Measurements from ENCODE around the gene EPS8.
"Not testable (repeated sequence)": the region's sequence is repeated elsewhere in the genome, so short reads cannot be mapped to it uniquely, and the experiment has no call there.

EPS8 gene

DNA sequence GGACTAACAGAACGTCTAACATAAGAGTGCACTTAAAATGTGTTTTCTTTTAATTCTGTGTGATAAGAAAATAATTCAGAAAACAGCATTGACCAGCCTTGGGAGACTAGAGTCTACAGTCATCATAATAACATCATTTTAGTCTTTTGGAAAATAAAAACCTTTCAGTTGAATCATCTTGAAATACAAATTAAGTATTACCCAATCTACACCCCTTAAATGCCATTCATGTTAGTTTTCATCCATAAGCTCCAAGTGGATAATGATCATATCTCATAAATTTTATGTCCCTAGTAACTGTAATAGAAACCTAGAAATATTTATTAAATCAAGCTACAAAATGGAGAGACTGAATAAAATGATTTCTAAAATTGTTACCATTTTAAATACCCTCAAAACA, 32.4 kb downstream of the EPS8 start:
- ATAC-seq (no peak), DNase-seq (no peak)

DNA sequence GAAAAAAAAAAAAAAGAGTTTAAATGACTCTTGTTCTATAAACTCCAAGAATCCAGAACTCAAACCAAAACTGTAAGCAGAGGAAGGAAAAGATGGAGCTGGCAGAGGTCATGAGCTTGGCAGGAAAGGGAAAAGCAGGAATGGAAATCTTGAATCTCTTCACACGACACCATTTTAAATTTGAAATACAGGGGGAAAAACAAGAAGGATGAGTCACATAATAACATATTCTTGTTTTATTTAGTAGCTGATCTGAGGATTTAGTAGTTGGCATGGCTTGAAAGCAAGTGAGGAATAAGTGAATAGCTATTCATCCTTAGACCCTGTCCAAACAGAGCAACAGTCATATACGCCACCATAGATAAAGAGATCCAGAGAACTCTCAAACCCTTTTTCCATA, 35.0 kb downstream of the EPS8 start:
- DNase-seq (no peak), ATAC-seq (no peak)

DNA sequence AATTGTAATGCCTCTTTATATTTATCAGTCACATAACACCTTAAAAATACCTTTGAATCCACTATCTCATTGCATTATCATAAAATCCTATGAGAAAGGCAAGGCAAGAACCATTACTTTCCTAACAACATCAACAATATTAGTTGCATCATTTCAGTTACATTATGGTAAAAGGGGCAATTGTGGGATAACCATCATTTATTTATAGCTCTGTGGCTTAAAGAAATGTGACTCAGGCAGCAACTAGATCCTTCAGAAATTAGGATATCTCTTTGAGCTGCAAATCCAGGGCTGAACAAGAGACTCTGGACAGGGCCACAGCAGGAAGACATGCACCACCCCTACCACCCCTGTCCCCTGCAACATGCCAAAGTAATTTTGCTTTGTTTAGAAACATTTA, 36.4 kb downstream of the EPS8 start:
- no peak for ATAC-seq
- DNase-seq = no peak

DNA sequence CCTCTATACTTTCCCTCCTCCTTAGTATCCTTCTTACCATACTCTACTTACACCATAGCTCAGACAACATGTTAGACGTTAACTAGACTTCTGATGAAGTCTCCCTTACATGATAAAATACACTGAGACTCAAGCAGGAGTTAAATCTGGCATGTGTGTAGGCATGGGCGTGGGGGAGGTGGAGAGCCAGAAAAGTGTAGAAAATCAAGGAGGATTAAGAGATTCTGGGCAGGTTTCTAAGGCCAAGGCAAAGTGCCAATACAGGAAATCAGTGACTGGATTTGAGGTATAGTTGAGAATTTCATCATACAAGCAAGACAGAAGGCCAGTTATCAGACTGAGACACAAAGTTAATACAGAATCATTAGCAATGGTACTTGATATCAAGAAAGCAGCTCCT, 37.4 kb downstream of the EPS8 start:
- DNase-seq (no peak), ATAC-seq (no peak)

DNA sequence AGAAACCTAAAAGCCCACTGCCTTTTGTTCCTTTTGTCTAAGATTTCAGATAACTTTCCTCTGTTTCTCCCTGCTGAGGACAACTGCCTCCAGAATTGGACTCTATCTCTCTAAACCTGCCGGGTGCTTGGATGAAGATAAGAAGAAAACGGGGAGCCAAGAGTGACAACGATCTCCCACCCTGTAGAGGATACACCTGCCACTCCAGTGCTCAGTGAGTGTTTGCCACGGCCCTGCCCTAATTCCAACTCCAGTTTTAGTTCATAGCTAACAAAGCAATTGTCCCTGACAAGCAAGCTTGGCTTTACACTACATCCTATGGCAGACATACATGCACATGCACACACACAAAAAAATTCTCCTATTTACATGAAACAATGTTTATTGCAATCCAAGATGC, 39.3 kb downstream of the EPS8 start:
- DNase-seq = no peak
- ATAC-seq = no peak

DNA sequence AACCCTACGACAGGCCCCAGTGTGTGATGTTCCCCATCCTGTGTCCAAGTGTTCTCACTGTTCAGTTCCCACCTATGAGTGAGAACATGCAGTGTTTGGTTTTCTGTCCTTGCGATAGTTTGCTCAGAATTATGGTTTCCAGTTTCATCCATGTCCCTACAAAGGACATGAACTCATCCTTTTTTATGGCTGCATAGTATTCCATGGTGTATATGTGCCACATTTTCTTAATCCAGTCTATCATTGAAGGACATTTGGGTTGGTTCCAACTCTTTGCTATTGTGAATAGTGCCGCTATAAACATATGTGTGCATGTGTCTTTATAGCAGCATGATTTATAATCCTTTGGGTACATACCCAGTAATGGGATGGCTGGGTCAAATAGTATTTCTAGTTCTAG, 47.3 kb downstream of the EPS8 start:
- ATAC-seq, DNase-seq: not testable (repeated sequence)

DNA sequence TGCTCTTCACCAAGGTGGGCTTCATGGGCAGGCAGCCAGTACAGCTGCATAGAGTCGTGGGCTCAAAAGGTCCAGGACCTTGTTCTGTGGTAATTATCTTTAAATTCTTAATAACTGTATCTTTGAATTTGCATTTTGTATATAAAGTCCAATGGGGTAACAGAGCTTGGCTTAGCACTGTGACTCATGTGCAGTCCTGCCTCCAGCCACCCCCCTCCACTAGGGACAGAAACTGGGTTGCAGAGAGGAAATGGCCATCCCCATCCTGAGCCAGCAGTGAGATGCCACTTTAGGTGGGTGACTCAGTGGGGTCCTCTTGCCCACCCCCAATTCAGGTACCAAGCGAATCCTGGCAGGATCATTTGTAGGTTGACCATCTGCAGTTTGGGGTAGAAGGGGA, 48.1 kb downstream of the EPS8 start:
- no peak for ATAC-seq

DNA sequence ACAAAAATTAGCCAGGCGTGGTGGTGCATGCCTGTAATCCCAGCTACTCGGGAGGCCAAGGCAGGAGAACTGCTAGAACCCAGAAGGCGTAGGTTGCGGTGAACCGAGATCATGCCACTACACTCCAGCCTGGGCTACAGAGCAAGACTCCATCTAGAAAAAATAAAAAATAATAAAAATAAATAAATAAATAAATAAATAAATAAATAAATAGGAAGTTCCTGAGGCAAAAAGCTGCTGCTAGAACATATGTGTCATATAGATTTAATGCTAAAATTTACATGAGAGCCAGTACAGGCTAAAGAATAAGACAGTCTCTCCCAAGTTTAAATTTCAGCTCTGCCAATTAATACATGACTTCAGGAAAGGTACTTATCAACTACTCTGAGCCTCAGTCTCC, 48.8 kb downstream of the EPS8 start:
- ATAC-seq, DNase-seq: not testable (repeated sequence)

More for the DNA sequence above, 48.1 kb downstream of the EPS8 start:
- no peak for DNase-seq

DNA sequence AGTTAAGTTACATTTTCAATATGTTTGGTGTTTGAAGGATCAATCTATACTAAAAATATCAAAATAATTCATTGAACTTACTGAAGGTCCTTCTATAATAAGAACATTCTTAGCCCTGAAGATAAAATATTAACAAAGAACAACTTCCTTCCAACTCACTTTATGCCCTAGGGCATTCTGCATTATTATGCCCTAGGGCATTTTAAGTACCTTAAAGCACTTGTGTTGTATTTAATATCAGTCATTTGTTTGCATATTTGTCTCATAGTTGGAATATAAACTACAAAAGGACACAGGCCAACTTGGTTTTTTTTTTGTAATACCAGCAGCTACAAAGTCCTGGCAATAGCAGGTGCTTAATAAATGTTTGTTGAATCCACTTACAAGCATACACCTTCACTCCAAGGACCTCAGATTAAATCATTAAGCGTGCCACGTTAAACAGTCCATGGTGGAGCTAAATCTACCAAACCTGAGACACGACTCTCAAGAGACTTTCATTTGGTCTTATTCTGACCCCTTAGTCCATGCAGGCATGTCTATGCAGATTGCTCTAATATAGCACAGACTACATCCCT, 50.7 kb downstream of the EPS8 start:
- ATAC-seq (no peak), DNase-seq (no peak)

DNA sequence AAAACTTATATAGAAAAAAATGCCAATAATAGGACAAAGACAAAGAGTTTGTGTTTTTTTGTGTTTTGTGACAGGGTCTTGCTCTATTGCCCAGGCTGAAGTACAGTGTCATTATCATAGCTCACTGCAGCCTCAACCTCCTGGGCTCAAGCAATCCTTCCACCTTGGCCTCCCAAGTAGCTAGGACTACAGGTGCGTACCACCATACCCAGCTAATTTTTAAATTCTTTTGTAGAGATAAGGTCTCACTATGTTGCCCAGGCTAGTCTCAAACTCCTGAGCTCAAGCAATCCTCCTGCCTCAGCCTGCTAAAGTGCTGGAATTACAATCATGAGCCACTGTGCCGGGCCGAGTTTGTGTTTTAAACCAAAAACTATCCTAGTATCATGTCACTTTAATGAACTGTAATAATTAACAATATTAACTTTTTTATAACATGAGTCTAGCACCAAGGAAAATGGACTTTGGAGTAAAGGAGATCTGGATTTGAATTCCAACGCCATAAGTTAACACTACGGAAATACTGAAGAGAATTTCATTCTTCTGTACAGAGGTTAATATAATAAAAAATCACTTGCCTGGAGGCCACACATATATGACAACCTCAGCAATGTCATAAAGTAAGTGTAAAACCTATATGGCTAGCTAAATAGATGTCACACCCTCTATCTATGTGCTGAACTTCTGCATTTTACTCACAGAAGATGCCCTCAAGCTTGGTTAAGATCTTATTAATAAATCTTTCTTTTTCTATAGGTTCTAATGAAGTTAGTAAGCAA, 53.2 kb downstream of the EPS8 start:
- DNase-seq = no peak

DNA sequence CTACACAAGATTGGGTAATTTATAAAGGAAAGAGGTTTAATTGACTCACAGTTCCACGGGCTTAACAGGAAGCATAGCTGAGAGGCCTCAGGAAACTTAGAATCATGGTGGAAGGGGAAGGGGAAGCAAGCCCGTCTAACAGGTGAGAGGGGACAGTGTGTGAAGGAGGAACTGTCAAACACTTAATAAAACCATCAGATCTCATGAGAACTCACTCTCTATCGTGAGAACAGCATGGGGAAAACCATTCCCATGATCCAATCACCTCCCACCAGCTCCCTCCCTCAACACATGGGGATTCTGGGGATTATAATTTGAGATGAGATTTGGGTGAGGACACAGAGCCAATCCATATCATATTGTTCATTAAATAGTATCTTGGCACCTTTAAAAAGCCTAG, 56.1 kb downstream of the EPS8 start:
- ATAC-seq (no peak), DNase-seq (no peak)

More for the DNA sequence above, 53.2 kb downstream of the EPS8 start:
- no peak for ATAC-seq

DNA sequence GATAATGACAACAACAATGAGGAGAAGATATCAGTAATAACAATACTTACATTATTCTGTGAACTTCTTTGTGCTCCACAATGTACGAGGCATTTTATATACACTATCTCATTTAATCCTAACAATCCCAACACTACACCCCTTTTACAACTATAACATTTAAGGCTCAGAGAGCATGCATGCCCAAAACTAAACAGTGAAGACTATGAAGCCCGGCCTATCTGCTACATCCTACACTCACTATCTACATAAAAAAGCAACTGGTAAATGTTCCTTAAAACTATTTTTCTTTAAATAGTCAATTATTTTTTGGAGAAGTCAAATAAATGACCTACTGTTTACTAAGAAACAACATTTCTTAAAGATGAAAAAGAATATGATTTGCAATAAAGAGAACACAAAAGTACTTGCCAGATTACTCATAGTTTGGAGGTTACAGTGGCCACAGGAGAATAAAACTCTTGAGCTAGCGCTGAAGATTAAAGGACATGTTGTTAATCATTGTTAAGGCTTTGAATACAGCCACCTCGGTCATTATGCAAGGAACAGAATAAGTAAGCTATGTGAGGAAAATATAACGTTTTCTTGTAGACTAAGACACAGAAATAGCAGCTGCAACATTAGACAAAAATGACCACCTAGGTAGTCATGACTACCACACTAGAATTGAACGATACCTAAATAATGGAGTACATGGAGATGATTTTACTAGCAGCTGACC, 56.7 kb downstream of the EPS8 start:
- ATAC-seq = no peak
- no peak for DNase-seq

DNA sequence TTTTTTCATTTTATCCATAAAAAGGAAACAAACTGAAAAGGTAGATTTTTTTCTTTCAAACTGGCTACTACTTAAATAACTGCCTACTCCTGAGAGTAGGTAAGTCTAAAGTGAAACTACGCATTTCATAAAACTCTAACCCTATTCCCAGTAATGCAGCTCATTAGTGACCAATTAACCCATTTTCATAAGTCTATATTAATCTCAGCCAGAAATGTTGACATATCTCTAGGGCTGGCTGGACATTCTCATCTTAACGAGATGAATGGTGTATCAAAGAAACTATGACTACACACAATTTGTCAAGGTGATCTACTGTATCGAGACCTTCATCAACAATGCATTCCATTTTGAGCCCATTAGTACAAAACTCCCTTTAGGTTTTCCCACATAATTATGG, 57.2 kb downstream of the EPS8 start:
- ATAC-seq (no peak), DNase-seq (no peak)

DNA sequence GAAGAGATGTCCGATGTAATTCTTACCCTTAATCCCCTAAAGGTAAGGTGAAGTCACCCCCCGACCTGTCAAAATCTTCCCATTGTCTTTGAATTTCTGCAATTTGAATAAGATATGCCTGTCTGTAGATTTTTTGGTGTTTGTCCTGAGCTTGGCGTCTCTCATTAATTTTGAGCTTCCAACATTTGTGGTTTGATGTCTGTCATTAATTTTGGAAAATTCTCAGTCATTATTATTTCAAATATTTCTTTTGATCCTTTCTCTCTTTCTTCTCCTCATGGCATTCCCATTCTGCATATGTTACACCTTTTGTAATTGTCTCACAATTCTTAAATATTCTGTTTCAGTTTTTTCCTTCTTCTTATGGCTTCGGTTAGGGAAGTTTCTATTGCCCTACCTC, 60.1 kb downstream of the EPS8 start:
- ATAC-seq = no peak
- DNase-seq = no peak

DNA sequence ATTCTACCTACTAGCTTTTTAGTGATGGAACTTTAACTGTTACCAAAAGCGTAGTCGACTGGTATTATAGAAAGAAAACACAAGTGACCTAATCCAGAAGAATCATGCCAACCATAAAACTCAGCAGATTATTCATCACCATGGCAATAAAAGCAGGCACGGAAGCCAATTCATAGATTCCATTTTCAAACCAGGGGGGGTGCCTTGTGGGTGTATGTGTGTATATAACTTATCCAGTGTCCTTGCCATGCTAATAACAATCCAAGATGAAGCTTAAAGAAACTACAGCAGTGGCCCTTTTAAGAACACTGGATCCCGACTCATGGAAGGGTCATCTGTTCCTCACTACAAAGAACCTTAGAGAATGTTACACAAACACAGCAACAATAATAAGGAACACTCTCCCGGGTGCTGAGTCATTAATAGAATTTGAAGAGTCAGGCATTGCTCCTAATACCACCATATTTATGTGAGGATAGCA, 61.0 kb downstream of the EPS8 start:
- ATAC-seq (no peak), DNase-seq (no peak)

DNA sequence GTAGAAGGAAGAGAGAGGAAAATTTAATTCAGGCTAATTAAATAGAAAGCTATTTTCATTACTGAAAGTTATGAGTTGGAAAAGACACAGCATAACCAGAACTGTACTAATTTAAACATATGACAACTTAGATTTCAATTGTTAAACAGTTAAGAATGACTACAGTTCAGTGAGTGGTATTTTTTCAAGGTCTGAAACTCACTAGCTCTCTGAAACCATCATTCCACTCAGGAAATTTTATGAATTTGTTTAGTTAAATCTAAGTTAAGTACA, 62.4 kb downstream of the EPS8 start:
- DNase-seq (no peak), ATAC-seq (no peak)

DNA sequence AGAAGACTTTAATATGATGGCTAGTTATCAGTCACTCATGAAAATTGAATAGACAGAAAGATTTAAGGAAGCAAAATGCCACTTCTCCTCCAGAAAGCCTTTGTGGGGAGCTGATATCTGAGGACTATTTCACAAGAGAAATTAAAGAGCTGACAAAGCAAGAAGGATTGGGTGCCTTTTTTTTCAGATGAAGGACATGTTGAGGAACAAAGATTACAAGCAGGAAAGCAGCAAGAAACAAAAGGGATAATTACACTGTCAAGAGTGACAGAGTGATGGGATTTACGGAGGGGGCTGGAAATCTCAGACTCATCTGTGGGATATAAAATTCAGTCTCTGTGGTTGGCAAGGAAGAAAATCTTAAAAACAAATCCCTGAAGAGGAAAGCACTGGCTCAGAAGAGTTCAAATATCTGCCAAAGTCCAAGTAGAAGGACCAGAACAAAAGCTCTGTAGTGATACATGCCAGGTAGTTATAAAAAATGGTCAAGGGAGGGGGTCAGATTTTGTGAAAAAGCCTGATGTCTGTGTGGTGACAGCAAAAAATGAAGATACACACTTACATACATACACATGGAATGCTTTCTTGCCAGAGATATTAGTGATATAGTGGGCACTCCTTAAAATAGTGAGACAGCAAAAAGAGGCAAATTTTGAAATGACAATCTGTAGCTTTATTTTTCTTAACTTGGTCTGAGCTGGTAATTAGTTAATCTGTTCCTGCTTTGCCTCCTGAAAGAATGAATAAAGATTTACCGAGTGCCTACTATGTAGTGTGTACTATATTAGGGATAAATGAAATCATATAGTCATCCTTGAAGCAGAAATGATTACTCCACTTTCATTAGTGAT, 62.9 kb downstream of the EPS8 start:
- DNase-seq = no peak
- ATAC-seq = no peak

DNA sequence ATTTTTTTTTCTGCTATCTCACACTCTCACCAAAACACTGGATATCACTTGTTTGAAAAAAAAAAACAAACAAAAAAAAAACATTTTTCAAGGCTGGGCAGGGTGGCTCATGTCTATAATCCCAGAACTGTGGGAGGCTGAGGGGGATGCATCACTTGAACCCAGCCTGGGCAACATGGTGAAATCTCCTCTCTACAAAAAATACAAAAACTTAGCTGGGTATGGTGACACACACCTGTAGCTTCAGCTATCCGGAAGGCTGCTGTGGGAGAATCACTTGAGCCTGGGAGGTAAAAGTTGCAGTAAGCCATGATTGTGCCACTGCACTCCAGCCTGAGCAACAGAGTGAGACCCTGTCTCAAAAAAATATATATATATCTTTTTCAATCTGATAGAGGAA, 66.2 kb downstream of the EPS8 start:
- DNase-seq (no peak), ATAC-seq (no peak)

DNA sequence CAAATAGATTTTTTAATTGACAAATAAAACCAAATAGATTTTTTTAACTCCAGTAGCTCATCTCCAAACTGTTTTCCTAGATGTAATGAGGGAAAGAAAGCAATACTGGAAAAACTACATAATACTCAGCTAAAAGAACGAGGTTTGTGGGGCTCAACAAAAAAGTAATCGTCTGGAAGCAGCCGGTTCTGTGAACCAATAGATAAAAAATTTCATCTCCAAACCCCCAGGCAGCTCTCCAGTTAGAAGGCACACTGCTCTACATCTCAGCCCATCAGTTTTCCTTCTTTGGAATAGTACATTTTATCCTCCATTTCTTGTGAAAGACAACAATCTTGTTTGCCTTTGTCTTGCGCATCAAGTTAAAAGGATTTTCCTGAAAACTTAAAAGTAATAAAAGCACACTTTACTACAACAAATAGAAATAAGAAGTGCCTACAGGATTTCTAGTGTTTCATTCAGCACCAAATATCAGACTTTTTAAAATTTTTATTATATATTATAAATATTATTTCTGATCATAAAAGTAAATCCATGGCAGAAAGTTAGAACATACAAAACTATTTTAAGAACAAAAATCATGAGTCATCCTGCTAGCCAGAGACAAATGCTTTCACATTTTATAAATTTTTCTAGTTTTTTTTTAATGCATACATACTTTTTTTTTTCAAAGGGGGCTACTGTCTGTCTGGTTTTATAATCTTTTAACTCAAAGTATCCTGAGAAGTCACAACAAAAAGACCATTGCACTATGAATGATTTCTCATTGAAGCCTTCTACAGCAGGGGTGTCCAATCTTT, 67.7 kb downstream of the EPS8 start:
- DNase-seq (no peak), ATAC-seq (no peak)

DNA sequence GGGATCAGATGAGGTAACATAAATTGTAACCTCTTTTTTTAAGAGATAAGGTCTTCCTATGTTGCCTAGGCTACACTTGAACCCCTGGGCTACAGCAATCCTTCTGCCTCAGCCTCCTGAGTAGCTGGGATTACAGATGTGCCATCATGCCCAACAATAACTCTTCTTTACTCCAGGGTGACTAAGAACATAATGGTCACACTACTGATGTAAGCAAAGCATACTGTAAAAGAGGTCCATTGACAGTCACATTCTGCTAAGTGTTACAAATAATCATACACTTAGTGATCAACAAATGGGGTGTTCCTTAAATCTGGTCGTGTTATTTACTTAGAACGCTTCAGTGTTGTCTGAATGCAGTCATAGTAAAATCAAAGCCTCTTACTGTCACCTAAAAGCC, 68.9 kb downstream of the EPS8 start:
- DNase-seq (no peak), ATAC-seq (no peak)

DNA sequence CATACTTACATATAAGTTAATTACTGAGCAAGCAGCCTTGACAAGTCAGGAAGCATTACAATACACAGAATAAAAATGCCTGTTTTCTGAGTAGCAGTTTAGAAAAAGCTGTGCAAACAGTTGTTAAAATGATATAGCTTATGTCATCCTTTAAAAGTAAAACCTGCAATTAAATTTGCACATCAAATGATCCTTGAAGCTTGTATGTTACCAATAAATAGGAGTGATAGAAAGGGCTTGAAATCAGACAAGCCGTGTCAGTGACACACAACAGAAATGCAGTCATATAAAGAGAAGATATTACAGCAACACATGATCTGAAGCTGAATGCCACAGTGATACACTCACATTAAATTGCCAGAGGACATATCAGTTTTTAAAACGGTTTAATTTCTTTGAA, 70.0 kb downstream of the EPS8 start:
- DNase-seq (no peak), ATAC-seq (no peak)
